ENCODE data around the gene RGS14.

RGS14 gene

DNA sequence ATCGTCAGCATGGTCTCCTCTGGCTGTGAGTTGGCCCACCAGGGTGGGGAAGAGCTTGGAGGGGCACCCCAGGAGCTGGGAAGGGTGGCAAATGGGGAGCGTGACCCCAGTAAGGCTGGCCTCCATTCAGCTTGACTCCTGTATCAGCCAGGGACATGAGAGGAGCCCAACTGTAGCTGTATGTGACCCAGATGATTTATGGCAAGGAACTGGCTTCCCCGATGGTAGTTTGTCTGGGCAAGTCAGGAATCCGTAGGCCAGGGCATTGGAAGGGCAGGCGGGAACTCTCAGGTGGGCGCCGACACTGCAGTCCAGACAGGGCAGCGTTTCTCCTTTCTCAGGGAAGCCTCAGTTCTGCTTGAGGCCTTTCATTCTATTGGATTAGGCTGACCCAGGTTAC, 28.8 kb downstream of the RGS14 start:
- Histone ChIP-seq H3K9me3 (replicated peaks in 1 of 11) (no peaks in the 10 kb centered on the region), H3K27ac (no peak overlapping the region), H3K36me3 (no peaks in the 10 kb centered on the region), H3K4me2 (peak overlapping the region in 10 of 11 experiments; percentile 48 to 93 (median 71); a peak in 19 of 22 replicates), H3K4me3 (no peak overlapping the region), H3K9ac (0 out of 22 replicates have a peak overlapping the region, but pooled peaks of 1 of the 11 experiments have one; percentile 10), H3K4me1 (peaks cover 50 to 86% (median 80%) of the 10 kb centered on the region in 10 experiments), H4K20me1 (peaks cover 0 to 15% (median 0%) of the 10 kb centered on the region in 11 experiments; a peak in 3 of 22 replicates), H3K27me3 (peaks cover 0 to 10% (median 0%) of the 10 kb centered on the region in 11 experiments; a peak in 1 of 22 replicates)
- no peak for TF ChIP-seq Cebpa-rat (IDR thresholded peaks at IDR 0.05)

DNA sequence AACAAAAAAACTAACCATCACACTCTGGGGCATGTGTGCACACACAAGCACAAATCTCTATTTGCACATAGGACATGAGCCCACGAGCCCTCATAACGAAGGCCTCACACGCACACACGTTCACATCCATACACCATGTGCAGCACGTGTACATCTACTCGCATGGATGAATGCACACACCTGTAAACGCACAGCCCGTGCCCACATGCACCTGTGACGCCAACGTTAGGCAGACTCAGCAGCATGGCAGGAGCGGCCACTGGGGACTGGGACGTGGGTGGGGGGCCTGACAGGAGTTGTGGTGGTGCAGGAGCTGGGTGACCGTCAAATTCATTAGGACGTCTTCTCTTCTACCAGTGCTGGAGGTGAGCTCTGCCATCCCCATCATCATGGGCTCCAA, 29.7 kb downstream of the RGS14 start:
- peak overlapping the region in 9 of 11 experiments; percentile 38 to 93 (median 72); a peak in 17 of 22 replicates for H3K4me2 ChIP-seq
- no peaks in the 10 kb centered on the region for H3K9me3 ChIP-seq (replicated peaks in 1 of 11)
- no peak for TF ChIP-seq Cebpa-rat (IDR thresholded peaks at IDR 0.05)
- H3K9ac ChIP-seq = no peak overlapping the region
- H3K36me3 ChIP-seq = no peaks in the 10 kb centered on the region
- no peak overlapping the region for H3K4me3 ChIP-seq
- H3K27me3 ChIP-seq = peaks cover 0 to 10% (median 0%) of the 10 kb centered on the region in 11 experiments; a peak in 1 of 22 replicates
- H4K20me1 ChIP-seq = peaks cover 0 to 15% (median 0%) of the 10 kb centered on the region in 11 experiments; a peak in 3 of 22 replicates
- peaks cover 49 to 85% (median 76%) of the 10 kb centered on the region in 10 experiments for H3K4me1 ChIP-seq
- no peak overlapping the region for H3K27ac ChIP-seq

GRCh38 chr5:177388521-177389052, 30.9 kb downstream of the RGS14 start:
- Histone ChIP-seq H3K9me3 (replicated peaks in 1 of 11) (no peaks in the 10 kb centered on the region), H3K27ac (peak overlapping the region in 9 of 11 experiments; percentile 17 to 78 (median 60); a peak in 11 of 22 replicates), H3K9ac (peak overlapping the region in 8 of 11 experiments; percentile 4 to 69 (median 41); a peak in 6 of 22 replicates), H4K20me1 (peaks cover 0 to 15% (median 0%) of the 10 kb centered on the region in 11 experiments; a peak in 3 of 22 replicates), H3K27me3 (peaks cover 0 to 10% (median 0%) of the 10 kb centered on the region in 11 experiments; a peak in 1 of 22 replicates), H3K4me1 (peaks cover 54 to 87% (median 80%) of the 10 kb centered on the region in 10 experiments), H3K36me3 (no peaks in the 10 kb centered on the region), H3K4me3 (0 out of 20 replicates have a peak overlapping the region, but pooled peaks of 1 of the 10 experiments have one; percentile 1), H3K4me2 (peak overlapping the region; percentile 71 to 93 (median 85))
- TF ChIP-seq Cebpa-rat (IDR thresholded peaks at IDR 0.05) = no peak

GRCh38 chr5:177389241-177390169, 31.8 kb downstream of the RGS14 start:
- Histone ChIP-seq H3K27me3 (0 out of 22 replicates have a peak, but pooled peaks cover 0 to 5% (median 0%) of the 10 kb centered on the region in 11 experiments), H3K36me3 (no peaks in the 10 kb centered on the region), H3K9ac (peak overlapping the region in 10 of 11 experiments; percentile 14 to 69 (median 58); a peak in 18 of 22 replicates), H3K27ac (peak overlapping the region in 10 of 11 experiments; percentile 44 to 78 (median 62); a peak in 21 of 22 replicates), H3K4me2 (peak overlapping the region; percentile 71 to 93 (median 85)), H4K20me1 (peaks cover 0 to 15% (median 0%) of the 10 kb centered on the region in 11 experiments; a peak in 3 of 22 replicates), H3K4me3 (peak overlapping the region in 5 of 10 experiments; percentile 1 to 25 (median 5); a peak in 5 of 20 replicates), H3K4me1 (peaks cover 62 to 95% (median 89%) of the 10 kb centered on the region in 10 experiments), H3K9me3 (replicated peaks in 1 of 11) (no peaks in the 10 kb centered on the region)
- no peak for TF ChIP-seq Cebpa-rat (IDR thresholded peaks at IDR 0.05)

DNA sequence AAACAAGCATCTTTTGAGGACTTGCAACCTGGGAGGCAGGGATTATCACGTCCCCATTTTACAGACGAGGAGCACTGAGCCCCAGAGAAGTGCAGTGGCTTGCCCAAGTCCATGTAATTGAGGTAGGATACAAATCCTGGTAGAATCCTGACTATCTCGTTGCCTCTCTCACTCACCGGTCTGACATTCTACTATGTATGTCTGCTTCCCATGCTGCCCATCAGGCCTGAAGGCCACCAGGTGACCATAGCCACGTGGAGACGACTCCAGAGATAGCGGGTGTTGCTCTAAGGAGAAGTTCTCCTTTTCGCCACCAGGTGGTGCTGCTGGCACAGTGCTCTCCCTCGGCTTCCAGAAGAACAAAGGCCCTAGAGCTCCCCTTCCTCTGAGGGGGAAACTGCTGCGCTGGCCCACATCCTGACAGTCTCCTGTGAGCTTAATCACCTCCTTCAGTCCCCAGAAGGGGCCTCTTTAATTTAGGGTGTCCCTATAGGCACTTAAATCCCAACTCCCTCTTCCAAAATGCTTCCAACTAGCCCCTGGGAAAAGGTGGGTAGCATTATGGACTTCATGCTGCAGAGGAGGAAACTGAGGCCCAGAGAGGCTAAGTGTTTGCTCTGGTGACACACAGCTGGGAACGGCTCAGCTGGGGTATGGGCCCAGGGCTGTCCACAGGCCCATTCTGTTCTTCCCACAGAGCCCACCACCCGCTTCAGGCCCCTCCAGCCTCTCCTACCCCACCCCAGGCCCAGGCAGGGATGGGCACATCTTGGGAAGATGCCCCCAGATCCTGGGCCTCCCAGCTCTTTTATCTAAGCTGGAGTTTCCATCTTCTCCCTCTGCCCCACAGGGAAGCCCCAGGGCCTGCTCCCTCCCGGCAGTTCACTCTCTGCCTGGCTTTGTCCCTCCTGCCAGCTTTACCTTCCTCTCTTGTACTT, 32.9 kb downstream of the RGS14 start:
- H3K27ac ChIP-seq = peak overlapping the region in 10 of 11 experiments; percentile 44 to 78 (median 62); a peak in 21 of 22 replicates
- H3K4me2 ChIP-seq = peak overlapping the region; percentile 71 to 93 (median 85)
- no peak for TF ChIP-seq Cebpa-rat (IDR thresholded peaks at IDR 0.05)
- no peaks in the 10 kb centered on the region for H3K9me3 ChIP-seq (replicated peaks in 1 of 11)
- H4K20me1 ChIP-seq = peaks cover 0 to 15% (median 0%) of the 10 kb centered on the region in 11 experiments; a peak in 3 of 22 replicates
- H3K27me3 ChIP-seq = 0 out of 22 replicates have a peak, but pooled peaks cover 0 to 5% (median 0%) of the 10 kb centered on the region in 11 experiments
- H3K4me1 ChIP-seq = peaks cover 57 to 87% (median 83%) of the 10 kb centered on the region in 10 experiments
- H3K4me3 ChIP-seq = peak overlapping the region in 3 of 10 experiments; percentile 4 to 25 (median 5); a peak in 3 of 20 replicates
- no peaks in the 10 kb centered on the region for H3K36me3 ChIP-seq
- peak overlapping the region in 10 of 11 experiments; percentile 14 to 69 (median 58); a peak in 18 of 22 replicates for H3K9ac ChIP-seq

DNA sequence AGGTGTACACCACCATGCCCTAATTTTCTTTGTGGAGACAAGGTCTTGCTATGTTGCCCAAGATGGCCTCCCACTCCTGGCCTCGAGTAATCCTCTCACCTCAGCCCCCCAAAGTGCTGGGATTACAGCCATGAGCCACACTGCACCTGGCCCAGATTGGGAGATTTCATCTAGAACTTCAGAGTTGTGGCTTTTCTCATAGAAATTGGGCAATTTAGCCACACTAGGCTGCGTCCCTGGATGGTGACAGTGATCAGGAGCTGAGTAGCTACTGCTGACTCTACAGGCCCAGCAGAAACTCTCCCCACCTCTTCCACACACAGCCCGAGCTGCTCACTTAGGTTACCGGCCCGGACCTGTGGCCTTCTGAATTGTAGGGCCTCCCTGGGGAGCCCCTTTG, 35.0 kb downstream of the RGS14 start:
- H3K9me3 ChIP-seq (replicated peaks in 1 of 11) = no peaks in the 10 kb centered on the region
- H3K4me2 ChIP-seq = peak overlapping the region; percentile 59 to 85 (median 81)
- H4K20me1 ChIP-seq = peaks cover 0 to 15% (median 0%) of the 10 kb centered on the region in 11 experiments; a peak in 2 of 22 replicates
- H3K4me1 ChIP-seq = peaks cover 52 to 66% (median 62%) of the 10 kb centered on the region in 10 experiments
- H3K9ac ChIP-seq = peak overlapping the region in 8 of 11 experiments; percentile 32 to 64 (median 46); a peak in 15 of 22 replicates
- no peaks in the 10 kb centered on the region for H3K36me3 ChIP-seq
- H3K27me3 ChIP-seq = no peaks in the 10 kb centered on the region
- peak overlapping the region in 9 of 11 experiments; percentile 39 to 77 (median 63); a peak in 17 of 22 replicates for H3K27ac ChIP-seq
- H3K4me3 ChIP-seq = no peak overlapping the region
- peak in 2 of 11 experiments; percentile 56 to 60; a peak in 4 of 22 replicates for TF ChIP-seq Cebpa-rat (IDR thresholded peaks at IDR 0.05)

GRCh38 chr5:177393206-177393765, 35.6 kb downstream of the RGS14 start:
- Histone ChIP-seq H3K4me2 (peak overlapping the region; percentile 59 to 85 (median 81)), H3K4me1 (peaks cover 47 to 61% (median 57%) of the 10 kb centered on the region in 10 experiments), H3K9ac (peak overlapping the region in 9 of 11 experiments; percentile 14 to 64 (median 45); a peak in 16 of 22 replicates), H3K4me3 (no peak overlapping the region; a peak in 1 of 20 replicates), H3K27ac (peak overlapping the region in 9 of 11 experiments; percentile 39 to 77 (median 63); a peak in 17 of 22 replicates), H3K36me3 (no peaks in the 10 kb centered on the region), H4K20me1 (peaks cover 0 to 15% (median 0%) of the 10 kb centered on the region in 11 experiments; a peak in 2 of 22 replicates), H3K27me3 (no peaks in the 10 kb centered on the region), H3K9me3 (replicated peaks in 1 of 11) (no peaks in the 10 kb centered on the region)
- no peak for TF ChIP-seq Cebpa-rat (IDR thresholded peaks at IDR 0.05)

Measured in BLaER1 treated with 17β-estradiol and CSF1 and Interleukin-3, amounts not matched to agents 10 nM and 100 nM (cell line).